NCI-H345 treated with DMSO at 0.1 percent for 48 hours (cell line): ENCODE results near the gene SLC47A2.
"Not testable (repeated sequence)": the region's sequence is repeated elsewhere in the genome, so short reads cannot be mapped to it uniquely, and the experiment has no call there.

ENCODE experiments used
- DNase-seq: peaks from one replicate; lab custom pipeline; 2025; ENCODE audit not compliant: unreplicated experiment; lab: John Stamatoyannopoulos, UW

The SLC47A2 gene

GRCh38 chr17:19716108-19717030 lies at the start of gene SLC47A2:
SLC47A2 (minus strand) TSS chr17:19716584; CDS start chr17:19716555, 29 bp downstream.
- no peak for DNase-seq

- DNase-seq, result no peak
These were observed 49.6 kb upstream of the SLC47A2 start for GRCh38 chr17:19766016-19766415.

- DNase-seq, result not testable (repeated sequence)
These were observed 47.6 kb upstream of the SLC47A2 start for GRCh38 chr17:19763991-19764390.

DNA sequence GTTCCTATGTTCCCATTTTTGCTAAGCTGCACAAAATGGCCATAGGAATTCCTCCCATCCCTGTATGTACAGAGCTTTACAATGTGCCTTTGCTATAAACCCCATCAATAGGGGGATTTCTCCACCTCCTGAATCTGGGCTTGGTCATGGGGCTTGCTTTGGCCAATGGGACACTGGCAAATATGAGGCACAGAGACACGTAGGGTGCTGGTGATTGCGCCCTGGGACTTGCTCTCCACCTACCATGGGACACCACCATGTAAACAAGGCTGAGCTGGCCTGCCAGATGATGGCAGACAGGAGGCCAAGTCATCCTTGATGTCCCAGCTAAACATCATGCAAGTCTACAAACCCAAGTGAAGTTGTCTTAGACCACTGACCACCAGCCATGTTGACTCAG lies 47.0 kb upstream of the SLC47A2 start:
- DNase-seq, result no peak

DNA sequence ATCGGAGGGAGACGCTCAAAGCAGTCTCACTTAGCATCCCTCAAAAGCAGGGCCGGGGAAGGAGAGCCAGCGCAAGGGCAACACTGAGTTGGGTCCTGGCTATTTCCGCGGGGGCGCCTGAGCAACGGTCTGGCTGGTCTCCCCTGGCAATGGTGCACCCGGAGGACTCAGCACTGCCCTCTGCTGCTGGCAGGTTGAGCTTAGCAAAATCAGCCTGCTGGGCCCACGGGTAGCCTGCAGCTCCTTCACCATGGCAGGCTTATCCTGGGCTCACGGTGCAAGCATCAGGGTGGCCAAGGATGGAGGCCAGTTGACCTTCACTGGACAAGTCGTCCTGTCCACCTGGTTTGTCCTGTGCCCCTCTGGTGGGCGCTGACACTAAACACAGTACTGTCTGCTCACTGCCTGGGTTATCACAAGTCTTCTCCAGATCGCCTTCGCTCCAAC lies 46.2 kb upstream of the SLC47A2 start:
- DNase-seq, result peak; percentile 22

GRCh38 chr17:19760746-19761145 lies 44.4 kb upstream of the SLC47A2 start:
- no peak for DNase-seq

- DNase-seq, result no peak
These were observed 43.5 kb upstream of the SLC47A2 start for GRCh38 chr17:19759568-19760549.

DNA sequence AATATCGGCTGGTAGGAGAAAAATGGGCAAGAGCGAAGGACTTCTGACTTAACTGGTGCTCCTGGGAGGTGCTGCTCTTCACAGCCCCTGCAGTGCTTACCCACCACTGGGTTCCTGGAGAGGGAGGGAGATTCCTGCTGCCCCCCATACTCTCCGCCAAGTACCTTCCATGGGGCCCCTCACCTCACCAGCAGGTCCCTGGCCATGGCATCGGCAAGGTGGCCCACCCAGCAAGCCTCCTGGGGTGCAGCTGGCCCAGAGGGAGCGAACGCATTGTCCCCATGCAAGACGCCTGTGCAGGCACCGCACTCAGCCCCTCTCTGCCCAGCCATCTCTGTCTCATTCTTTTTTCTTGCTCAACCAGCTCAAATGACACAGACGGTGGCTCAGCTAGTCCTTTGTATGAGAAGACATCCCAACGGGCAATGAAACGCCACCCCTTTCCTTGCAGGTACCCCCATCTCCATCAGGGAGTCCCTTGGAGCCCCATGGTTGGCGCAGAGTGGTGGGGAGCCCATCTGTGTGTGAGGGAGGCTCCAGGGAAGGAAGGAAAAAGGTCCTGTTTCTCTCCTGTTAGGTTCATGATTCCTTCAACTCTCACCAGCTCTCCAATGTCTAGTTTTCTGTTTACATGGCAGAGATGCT lies 41.3 kb upstream of the SLC47A2 start:
- no peak for DNase-seq

DNA sequence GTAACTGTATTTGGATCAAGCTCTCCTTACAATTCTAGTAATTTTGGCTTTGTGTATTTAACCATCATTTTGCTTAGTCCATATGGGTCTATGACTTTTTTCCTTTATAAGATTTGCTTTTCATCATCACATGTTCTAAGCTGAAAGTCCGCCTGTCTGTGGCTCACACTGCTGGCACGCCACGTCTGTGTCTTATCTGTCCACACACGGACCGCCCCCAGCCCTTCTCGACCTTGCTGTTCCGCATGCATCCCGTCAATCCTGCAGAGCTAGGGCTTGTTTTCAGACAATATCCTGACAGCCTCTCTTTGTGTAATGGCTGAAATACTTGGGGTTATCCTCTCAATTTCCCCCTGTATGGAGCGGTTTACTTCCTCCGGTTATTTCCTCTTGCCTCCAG lies 40.2 kb upstream of the SLC47A2 start:
- DNase-seq, result no peak

- DNase-seq, result no peak
These were observed 39.6 kb upstream of the SLC47A2 start for GRCh38 chr17:19755821-19756510.

DNA sequence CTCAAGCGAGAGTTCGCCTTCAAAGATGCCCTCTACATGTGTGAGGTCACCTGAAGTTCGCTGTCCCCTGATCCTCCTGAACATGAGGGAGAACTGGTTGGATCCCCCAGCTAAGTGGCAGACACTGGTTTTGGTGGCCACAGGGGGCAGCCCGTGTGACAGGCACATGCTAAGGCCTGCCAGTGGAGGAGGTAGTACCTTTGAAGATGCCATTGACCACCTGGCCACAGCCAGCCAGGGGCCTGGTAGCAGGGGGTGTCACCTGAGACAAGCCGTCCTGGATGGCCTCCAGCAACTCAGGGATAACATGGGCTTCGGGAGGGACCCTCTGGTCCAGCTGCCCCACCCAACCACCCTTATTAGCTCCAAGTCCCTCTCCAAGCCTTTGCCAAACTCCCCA lies 39.0 kb upstream of the SLC47A2 start:
- DNase-seq, result no peak

DNA sequence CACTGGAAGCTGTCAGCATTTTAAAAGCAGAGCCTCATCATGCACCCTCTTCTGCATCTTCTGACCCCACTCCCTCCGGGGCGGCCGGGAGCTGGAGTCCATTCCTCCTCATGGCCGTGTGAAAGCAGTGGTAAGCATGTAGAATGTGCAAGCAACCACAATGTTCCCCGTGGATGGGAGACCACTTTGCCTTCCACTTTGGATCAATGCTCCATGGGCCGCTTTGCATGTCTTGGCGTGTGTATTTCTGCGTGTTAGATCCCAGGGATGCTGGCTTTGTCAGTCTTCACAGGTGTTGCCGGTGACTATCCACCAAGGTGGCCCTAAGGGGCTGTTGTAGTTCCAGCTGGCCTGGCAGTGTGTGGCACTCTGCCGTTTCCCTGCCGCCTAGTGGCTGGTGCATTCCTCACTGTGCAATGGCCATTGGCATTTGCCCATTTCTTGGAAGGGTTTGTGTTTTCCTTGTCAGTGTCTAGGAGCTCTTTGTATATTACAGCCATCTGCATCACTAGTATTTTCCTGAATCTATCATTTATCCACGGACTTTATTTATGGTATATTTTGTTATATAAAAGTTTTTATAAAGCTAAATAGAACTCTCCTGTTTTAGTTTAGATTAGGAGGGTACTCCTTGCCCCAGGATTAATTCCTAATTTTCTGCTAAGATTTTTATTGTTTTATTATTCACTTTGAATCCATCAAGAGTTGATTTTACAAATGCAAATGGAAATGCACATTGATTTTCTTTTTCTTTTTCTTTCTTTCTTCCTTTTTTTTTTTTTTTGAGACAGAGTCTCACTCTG lies 37.5 kb upstream of the SLC47A2 start:
- peak; percentile 20 for DNase-seq

DNA sequence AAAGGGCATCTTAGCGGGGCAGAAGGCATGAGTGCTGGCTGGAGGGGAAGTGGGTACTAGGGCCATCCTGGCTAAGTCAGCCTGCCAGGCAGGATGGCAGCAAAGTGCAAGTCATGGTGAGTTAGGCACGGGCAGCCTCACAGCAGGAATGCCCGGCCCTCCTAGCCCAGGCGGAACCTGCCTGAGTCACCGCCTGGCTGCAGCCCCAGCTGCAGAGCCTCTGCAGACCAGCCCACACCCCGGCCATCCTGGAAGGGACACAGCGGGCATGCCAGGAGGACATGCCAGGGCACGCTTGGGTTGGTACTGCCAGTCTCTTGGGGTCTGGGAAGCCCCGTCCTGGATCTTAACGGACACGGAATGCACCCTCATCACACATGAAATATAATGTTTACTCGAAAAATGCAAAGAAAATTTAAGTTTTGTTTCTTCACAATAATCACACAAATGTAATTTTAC lies 36.7 kb upstream of the SLC47A2 start:
- DNase-seq, result peak; percentile 8

GRCh38 chr17:19752216-19753050 lies 36.0 kb upstream of the SLC47A2 start:
- DNase-seq, result no peak

- no peak for DNase-seq
These were observed 34.5 kb upstream of the SLC47A2 start for GRCh38 chr17:19750835-19751234.

DNA sequence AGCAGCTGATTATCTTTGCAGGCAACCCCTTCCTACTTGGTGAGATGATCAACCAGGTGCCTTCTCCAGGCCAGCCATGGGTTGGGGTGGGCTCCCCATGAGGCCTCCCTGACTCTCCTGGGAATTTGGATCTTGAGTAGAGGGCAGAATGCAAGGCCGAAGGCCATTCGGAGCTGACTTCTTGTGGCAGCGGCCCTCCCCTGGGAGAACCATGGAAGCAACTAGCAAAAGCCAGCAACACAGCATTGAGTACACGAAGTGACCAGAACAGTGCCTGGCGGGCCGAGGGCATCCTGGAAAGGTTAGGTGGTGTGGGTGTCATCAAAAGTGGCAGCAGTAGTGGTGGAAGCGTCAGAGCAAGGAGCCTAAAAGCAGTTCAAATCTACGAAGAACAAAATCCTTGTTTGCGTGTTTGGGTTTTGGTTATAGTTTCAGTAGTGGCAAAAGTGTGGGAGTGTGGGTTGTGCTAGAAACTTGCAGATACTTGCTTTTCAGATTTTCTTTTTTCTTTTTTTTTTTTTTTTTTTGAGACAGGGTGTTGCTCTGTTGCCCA lies 33.7 kb upstream of the SLC47A2 start:
- no peak for DNase-seq

DNA sequence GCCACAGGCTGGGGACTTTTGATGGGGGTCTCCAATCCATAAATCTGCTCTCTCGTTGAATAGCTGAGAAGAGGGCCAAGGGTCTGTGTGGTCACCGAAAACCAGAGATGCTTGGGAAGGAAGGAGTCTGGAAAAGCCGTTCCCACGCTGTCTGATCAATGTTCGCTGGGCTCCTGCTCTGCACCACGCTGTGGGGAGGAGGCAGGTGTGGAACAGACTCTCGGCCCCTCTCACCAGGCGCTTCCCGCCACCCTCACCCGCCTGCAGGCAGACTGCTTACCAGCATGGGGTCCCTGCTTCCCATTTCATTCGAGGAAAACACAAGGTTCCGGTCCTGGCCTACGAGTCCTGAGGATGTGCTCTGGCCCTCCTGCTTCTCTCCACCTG lies 32.4 kb upstream of the SLC47A2 start:
- no peak for DNase-seq
